ENCODE results near the gene ARHGEF16.

ARHGEF16 gene

GRCh38 chr1:3522112-3522511 lies 67.6 kb downstream of the ARHGEF16 start:
- Histone ChIP-seq H3K36me3 (ENCODE audit: control insufficient read depth, insufficient read depth, low read length) (no peaks in the 10 kb centered on the region), H3K4me1 (ENCODE audit: control insufficient read depth, insufficient read depth, low read length) (peaks cover 5% of the 10 kb centered on the region), H3K9ac (ENCODE audit: low read length) (no peak overlapping the region), H3K4me3 (ENCODE audit: low read length) (no peak overlapping the region), H3K27ac (ENCODE audit: low read depth, low read length) (no peak overlapping the region), H3K27me3 (ENCODE audit: control insufficient read depth, insufficient read depth, low read length) (no peaks in the 10 kb centered on the region)

DNA sequence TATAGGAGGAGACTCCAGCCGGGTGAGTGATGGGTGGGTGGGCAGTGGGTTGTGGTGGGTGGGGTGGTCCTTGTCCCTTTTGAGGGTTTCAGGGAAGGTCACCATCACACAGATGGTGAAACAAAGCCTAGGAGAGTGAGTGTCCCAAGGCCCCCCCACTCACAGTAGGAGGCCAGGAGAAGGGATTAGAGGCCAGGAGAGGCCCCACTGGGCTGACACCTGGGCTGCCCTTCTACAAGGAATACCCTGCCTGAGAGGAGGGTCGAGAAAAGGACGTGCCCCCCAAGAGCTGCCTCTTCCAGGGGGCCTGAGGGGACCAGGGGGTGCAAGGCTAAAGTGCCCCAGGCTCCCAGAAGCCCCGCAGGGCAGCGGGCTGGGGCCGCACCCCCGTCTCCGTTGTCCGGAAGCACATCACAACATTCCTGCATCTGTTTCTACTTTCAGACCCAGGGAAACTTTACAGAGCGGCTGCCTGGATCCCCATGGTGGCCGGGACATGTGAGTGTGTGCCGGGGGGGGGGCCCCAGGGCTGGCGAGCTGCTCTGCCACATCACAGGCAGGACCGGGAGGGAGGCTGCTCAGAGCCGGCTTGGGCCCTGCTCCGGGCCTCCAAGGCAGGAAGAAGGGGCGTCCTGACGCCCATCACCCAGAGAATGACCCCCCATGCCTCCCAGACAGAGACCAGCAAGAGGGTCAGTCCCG lies 68.2 kb downstream of the ARHGEF16 start:
- H3K27ac ChIP-seq (ENCODE audit: low read depth, low read length), result no peak overlapping the region
- H3K9ac ChIP-seq (ENCODE audit: low read length), result no peak overlapping the region
- H3K36me3 ChIP-seq (ENCODE audit: control insufficient read depth, insufficient read depth, low read length), result no peaks in the 10 kb centered on the region

GRCh38 chr1:3523980-3524379 lies 69.5 kb downstream of the ARHGEF16 start:
- Histone ChIP-seq H3K36me3 (ENCODE audit: control insufficient read depth, insufficient read depth, low read length) (no peaks in the 10 kb centered on the region), H3K4me3 (ENCODE audit: low read length) (no peak overlapping the region), H3K9ac (ENCODE audit: low read length) (no peak overlapping the region), H3K27ac (ENCODE audit: low read depth, low read length) (no peak overlapping the region), H3K27me3 (ENCODE audit: control insufficient read depth, insufficient read depth, low read length) (no peaks in the 10 kb centered on the region), H3K4me1 (ENCODE audit: control insufficient read depth, insufficient read depth, low read length) (no peaks in the 10 kb centered on the region)

More for the DNA sequence above, 68.2 kb downstream of the ARHGEF16 start:
- H3K4me1 ChIP-seq (ENCODE audit: control insufficient read depth, insufficient read depth, low read length), result no peaks in the 10 kb centered on the region
- no peak overlapping the region for H3K4me3 ChIP-seq (ENCODE audit: low read length)
- no peaks in the 10 kb centered on the region for H3K27me3 ChIP-seq (ENCODE audit: control insufficient read depth, insufficient read depth, low read length)

DNA sequence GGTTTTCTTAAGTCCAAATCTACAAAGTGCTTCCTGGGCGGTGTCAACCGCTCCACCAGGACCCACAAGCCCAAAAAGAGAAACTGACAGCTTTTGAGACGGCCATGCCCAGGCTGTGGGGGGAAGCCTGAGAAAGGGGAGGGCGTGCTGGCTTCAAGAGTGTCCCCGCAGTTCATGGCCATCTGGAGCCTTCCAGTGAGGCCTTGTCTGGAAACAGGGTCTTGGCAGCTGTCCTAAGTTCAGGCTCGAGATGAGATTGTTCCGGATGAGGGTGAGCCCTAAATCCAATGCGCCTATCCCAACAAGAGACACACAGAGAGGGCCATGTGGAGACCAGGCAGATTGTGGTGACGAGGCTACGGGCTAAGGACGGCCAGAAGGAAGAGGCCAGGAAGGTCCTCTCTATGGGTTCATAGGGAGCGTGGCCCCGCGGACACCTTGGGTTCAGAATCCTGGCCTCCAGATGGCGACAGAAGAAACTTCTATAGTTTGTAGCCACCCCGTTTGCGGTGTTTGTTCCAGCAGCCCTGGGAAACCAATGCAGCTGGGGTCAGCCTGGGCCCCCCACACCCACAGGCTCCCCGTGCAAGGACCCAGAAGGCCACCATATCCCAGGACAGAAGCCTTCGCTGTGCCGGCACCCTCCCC lies 70.2 kb downstream of the ARHGEF16 start:
- Histone ChIP-seq H3K27me3 (ENCODE audit: control insufficient read depth, insufficient read depth, low read length) (no peaks in the 10 kb centered on the region), H3K4me1 (ENCODE audit: control insufficient read depth, insufficient read depth, low read length) (no peaks in the 10 kb centered on the region), H3K27ac (ENCODE audit: low read depth, low read length) (no peak overlapping the region), H3K36me3 (ENCODE audit: control insufficient read depth, insufficient read depth, low read length) (no peaks in the 10 kb centered on the region), H3K4me3 (ENCODE audit: low read length) (no peak overlapping the region), H3K9ac (ENCODE audit: low read length) (no peak overlapping the region)

DNA sequence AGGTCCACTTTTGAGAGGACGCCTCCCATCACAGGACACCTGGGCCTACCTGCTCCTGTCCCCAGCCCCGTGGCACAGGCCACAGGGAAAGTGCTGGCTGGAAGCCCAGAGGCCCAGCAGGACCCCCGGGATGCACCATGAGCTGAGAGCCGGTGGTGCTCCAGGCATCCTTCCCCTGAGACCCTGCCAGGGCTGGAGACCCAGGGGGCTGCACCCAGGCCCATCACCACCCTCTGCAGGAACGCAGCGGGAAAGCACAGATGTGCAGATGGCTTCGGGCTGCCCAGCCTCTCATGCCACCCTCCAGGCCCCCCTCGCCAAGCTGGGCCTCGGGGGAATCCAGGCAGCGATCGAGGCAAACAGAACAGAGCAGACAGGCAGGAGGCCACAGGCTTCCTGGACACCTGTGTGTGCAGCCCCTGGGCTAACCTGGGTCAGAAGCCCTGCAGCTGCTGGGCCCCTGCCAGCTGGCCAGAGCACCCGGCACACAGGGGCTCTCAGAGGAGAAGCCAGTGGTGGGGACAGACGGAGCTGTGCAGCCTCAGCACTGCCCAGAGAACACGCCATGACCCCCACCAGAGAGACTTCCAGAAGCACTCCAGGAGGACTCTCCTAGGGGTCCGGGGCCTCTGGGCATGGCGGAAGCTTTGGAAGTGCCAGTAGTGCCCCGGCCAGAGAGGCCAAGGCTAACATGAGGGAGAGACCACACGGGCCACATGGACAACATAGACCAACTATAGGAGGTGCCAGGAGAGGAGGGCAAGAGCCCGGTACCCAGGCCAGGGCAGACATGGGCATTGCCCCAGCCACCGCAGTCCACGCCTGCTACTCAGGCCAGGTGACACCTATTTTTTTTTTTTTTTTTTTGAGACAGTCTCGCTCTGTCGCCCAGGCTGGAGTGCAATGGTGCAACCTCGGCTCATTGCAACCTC lies 71.4 kb downstream of the ARHGEF16 start:
- Histone ChIP-seq H3K27me3 (ENCODE audit: control insufficient read depth, insufficient read depth, low read length) (no peaks in the 10 kb centered on the region), H3K27ac (ENCODE audit: low read depth, low read length) (no peak overlapping the region), H3K4me3 (ENCODE audit: low read length) (no peak overlapping the region), H3K4me1 (ENCODE audit: control insufficient read depth, insufficient read depth, low read length) (peaks cover 5% of the 10 kb centered on the region), H3K36me3 (ENCODE audit: control insufficient read depth, insufficient read depth, low read length) (no peaks in the 10 kb centered on the region), H3K9ac (ENCODE audit: low read length) (no peak overlapping the region)

DNA sequence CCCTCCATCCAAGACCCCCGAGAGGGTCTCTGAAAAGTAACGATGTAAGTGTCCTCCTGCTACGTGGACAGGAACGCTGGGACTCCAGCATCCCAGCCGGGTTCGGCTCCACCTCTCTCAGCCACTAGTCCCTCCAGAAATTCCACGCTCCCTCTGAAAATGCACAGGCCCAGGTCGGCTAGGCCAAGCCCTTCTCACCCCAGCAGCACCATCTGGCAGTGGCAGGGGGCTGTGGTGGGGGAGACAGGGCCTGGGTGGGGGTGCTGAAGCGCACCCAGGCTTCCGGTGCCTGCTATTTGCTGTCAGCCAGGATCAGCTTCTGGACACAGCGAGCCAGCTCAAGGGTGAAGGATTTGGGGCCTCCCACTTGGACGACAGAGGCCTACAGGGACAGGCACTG lies 73.3 kb downstream of the ARHGEF16 start:
- Histone ChIP-seq H3K36me3 (ENCODE audit: control insufficient read depth, insufficient read depth, low read length) (no peaks in the 10 kb centered on the region), H3K27ac (ENCODE audit: low read depth, low read length) (no peak overlapping the region), H3K4me1 (ENCODE audit: control insufficient read depth, insufficient read depth, low read length) (peaks cover 5% of the 10 kb centered on the region), H3K27me3 (ENCODE audit: control insufficient read depth, insufficient read depth, low read length) (no peaks in the 10 kb centered on the region), H3K4me3 (ENCODE audit: low read length) (no peak overlapping the region), H3K9ac (ENCODE audit: low read length) (no peak overlapping the region)

DNA sequence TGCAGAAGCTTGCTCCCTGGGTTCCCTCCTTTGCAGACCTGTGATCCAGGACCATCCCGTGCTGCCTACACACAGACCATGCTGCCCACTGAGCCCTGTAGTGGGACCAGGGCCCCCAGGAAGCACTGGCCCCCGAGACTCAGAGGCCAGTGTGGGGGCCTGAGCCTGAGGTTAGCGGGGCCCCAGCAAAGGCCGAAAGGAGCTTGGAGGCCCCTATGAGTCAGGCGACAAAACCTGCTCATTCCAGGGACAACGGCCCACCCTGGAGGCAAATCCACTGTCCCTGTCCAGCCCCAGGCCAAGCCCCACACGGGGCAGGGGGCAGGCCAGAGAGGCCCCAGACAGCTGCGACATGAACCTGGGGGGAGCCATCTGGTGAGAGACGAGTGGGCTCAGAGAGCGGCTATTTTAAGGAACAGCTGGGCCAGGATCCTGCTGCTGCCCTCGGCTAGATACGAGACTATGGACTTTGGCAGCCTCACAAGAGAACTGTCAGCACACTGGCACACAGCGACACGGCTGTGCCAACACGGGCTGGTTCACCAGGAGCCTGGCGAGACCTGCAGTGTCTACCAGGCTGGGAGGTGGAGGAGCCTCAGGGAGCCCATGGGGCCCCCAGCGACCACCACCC lies 74.7 kb downstream of the ARHGEF16 start:
- Histone ChIP-seq H3K27ac (ENCODE audit: low read depth, low read length) (no peak overlapping the region), H3K4me3 (ENCODE audit: low read length) (no peak overlapping the region), H3K27me3 (ENCODE audit: control insufficient read depth, insufficient read depth, low read length) (no peaks in the 10 kb centered on the region), H3K9ac (ENCODE audit: low read length) (no peak overlapping the region), H3K4me1 (ENCODE audit: control insufficient read depth, insufficient read depth, low read length) (peaks cover 5% of the 10 kb centered on the region), H3K36me3 (ENCODE audit: control insufficient read depth, insufficient read depth, low read length) (no peaks in the 10 kb centered on the region)

DNA sequence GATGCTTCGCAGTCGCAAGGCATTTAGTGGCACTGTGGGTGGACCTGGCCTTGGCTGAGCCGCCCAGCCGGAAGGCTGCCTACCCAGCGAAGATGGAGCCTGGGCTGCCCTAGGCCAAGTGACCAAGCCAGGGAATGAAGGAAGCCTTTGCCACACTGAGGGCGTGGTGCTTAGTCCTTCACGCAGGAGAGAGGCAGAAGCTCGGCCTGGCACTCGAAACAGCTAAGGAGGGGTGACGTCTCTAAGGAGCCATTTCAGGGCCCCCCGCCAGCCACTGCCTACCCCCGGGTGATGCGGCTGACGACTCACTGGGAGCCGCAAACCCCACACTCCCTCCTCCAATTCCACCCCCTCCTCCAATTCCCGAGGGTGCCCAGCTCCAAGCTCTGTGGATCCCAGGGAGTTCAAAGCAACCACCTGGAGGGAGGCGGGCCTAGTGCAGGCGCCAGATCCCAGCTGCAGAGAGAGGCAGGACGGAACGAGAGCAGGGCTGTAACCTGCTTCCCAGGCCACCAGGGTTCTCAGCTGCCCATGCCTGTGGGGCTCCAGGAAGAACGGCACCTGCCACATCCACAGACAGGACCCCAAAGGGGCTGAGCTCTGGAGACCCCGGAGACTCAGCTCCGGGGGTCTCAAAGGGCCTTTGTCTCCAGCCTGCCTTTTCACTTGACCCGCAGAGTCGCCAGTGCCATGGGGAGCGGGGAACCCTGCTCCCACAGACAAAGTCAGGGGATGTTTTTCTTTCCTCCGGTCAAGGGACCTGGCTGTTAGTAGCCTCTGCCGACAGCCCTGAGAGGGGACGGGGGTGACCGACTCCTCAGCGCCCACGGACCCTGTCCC lies 75.8 kb downstream of the ARHGEF16 start:
- Histone ChIP-seq H3K36me3 (ENCODE audit: control insufficient read depth, insufficient read depth, low read length) (no peaks in the 10 kb centered on the region), H3K27me3 (ENCODE audit: control insufficient read depth, insufficient read depth, low read length) (no peaks in the 10 kb centered on the region), H3K27ac (ENCODE audit: low read depth, low read length) (no peak overlapping the region), H3K9ac (ENCODE audit: low read length) (no peak overlapping the region), H3K4me3 (ENCODE audit: low read length) (peak overlapping the region; percentile 72), H3K4me1 (ENCODE audit: control insufficient read depth, insufficient read depth, low read length) (peaks cover 5% of the 10 kb centered on the region)
